ENCODE measurements around the gene FLT3LG.

The FLT3LG gene

DNA sequence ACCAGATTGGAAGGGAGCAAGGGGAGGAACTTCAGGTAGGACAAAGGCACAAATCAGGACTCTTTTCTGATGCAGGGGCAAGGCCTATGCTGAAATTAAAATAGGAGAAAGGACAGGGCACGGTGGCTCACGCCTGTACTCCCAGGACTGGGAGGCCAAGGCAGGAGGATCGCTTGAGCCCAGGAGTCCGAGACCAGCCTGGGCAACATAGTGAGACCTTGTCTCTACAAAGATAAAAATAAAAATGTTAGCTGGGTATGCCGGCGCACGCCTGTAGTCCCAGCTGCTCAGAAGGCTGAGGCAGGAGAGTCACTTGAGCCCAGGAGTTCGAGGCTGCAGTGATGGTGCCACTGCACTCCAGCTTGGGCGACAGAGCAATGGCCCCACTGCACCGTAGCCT lies 38.3 kb upstream of the FLT3LG start:
- TF ChIP-seq, protein P1, sequence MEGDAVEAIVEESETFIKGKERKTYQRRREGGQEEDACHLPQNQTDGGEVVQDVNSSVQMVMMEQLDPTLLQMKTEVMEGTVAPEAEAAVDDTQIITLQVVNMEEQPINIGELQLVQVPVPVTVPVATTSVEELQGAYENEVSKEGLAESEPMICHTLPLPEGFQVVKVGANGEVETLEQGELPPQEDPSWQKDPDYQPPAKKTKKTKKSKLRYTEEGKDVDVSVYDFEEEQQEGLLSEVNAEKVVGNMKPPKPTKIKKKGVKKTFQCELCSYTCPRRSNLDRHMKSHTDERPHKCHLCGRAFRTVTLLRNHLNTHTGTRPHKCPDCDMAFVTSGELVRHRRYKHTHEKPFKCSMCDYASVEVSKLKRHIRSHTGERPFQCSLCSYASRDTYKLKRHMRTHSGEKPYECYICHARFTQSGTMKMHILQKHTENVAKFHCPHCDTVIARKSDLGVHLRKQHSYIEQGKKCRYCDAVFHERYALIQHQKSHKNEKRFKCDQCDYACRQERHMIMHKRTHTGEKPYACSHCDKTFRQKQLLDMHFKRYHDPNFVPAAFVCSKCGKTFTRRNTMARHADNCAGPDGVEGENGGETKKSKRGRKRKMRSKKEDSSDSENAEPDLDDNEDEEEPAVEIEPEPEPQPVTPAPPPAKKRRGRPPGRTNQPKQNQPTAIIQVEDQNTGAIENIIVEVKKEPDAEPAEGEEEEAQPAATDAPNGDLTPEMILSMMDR (IDR thresholded peaks at IDR 0.05; ENCODE audit: low read length, missing control alignments), result no peak
- no peak for DNase-seq (ENCODE audit: low read depth)

DNA sequence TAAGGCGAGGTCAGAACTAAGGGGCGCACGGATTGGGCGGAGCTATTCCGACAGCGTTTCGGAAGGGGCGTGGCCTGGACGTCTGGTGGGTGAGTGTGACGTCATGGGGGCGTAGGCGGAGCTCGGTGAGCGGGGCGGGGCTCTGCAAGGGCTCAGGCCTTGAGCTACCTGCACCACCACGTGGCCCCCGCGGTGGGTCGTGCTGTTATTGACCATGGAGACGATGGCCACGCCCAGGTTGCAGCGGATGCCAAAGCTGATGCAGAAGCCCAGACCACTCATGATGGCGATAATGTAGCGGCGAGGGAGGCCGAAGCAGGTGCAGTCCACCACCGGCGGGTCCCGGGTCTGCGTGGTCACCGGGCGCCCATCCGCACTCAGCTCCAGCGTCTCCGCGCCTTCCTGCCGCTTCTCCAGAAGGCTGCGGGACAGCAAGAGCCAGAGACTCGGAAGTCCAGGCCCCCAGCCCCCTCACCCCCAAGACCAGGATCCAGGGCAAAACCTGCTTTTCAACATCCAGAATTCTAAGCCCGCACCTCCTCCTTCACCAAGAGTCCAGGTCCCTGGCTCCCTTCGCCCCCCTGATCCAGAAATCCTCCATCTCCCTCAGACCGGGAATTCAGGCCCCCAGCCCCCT lies 37.5 kb upstream of the FLT3LG start:
- DNase-seq (ENCODE audit: low read depth), result no peak
- H3K4me3 ChIP-seq (replicated peaks; ENCODE audit: low read depth, low read length), result no peak overlapping the region
- TF ChIP-seq, protein P1 (IDR thresholded peaks at IDR 0.05; ENCODE audit: low read length, missing control alignments), result no peak

More for the DNA sequence above, 38.3 kb upstream of the FLT3LG start:
- no peak overlapping the region for H3K4me3 ChIP-seq (replicated peaks; ENCODE audit: low read depth, low read length)

DNA sequence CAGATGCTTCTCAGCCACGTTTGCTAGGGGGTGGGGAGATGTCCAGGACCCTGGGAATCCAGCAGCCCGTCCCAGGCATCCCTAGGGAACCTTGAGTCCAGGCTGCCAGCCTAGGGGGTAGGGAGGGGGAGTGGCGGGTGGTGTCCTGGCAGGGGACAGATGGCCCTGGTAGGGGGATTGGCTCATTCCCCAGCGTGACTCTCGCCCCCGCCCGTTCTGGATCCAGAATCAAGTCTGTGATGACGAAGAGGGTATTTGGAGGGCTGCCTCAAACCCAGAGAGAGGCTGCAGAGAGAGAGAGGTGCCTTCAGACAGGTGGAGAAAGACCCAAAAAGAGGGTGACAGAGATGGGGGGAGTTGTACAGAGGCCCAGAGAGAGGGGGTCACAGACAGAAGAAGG lies 36.8 kb upstream of the FLT3LG start:
- H3K4me3 ChIP-seq (replicated peaks; ENCODE audit: low read depth, low read length), result no peak overlapping the region
- no peak for DNase-seq (ENCODE audit: low read depth)
- TF ChIP-seq, protein P1 (IDR thresholded peaks at IDR 0.05; ENCODE audit: low read length, missing control alignments), result no peak

DNA sequence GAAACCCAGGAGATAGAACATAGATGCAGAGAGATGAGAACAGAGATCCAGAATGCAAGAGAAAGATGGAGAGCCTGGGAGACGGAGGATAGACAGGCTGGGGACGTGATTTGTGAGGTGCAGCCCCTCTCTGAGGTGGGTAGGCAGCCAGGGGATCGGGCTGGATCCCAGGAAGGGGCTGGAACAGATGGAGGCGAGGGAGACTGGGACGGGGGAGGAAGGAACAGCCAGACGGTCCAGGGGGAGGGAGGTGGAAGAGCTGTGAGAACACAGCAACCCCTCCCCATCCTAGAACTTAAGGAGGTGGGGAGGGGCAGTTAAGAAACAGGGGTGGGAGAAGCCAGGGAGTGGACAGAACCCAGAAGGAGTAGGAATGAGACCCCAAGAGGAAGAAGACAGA lies 35.8 kb upstream of the FLT3LG start:
- DNase-seq (ENCODE audit: low read depth), result no peak
- TF ChIP-seq, protein P1 (IDR thresholded peaks at IDR 0.05; ENCODE audit: low read length, missing control alignments), result no peak
- H3K4me3 ChIP-seq (replicated peaks; ENCODE audit: low read depth, low read length), result no peak overlapping the region

DNA sequence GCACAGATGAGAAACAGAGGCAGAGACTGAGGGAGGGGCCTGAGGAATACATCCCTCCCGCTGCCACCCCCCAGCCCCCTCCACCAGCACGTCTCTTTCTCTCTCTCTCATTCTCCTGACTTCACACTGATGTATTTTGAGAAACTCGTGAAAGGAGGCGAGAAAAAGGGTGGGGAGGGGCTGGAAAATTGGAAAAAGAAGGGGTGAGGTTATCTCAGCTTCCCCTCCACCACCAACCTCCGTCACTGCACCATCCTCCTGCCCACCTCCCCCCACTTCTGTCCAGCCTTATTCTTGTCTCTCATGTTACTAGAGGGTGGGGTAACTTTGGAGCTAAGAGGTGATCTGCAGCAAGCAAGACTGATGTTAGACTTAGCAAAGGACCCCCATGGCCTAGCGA lies 34.2 kb upstream of the FLT3LG start:
- TF ChIP-seq, protein P1 (IDR thresholded peaks at IDR 0.05; ENCODE audit: low read length, missing control alignments), result no peak
- H3K4me3 ChIP-seq (replicated peaks; ENCODE audit: low read depth, low read length), result no peak overlapping the region
- no peak for DNase-seq (ENCODE audit: low read depth)

DNA sequence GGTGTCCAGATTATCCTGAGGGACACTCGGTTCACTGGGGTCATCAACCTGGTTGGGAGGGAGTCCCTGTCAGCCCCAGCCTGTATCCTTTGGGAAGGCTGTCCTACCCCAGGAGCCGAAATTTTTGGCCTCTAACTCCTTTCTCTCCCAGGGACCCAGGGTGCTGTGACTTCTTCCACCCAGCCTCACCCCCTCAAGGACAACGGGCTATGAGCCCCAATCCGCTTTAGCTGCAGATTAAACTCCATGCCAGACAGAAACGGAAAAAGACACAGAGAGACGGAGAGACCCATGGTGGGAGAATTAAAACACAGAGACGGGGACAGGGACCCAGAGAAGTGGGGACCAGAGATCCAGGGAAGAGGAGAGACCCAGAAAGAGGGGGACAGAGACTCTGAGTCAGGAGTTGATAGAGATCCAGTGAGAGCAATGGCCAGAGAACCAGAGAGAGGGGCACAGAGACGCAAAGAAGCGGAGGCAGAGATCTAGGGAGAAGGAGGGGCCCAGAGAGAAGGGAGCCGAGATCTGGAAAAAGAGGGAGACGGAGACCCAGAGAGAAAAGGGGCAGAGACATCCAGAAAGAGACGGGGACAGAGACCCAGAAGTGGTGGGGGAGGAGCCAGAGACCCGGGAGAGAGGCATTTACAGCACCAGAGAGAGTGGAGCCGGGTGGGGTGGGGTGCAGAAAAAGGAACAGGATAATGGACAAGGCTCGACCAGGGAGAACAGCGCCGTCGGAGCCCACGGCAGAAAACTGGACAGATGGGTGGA lies 33.4 kb upstream of the FLT3LG start:
- TF ChIP-seq, protein P1 (IDR thresholded peaks at IDR 0.05; ENCODE audit: low read length, missing control alignments), result no peak
- no peak overlapping the region for H3K4me3 ChIP-seq (replicated peaks; ENCODE audit: low read depth, low read length)

More for the DNA sequence above, 33.4 kb upstream of the FLT3LG start:
- no peak for DNase-seq (ENCODE audit: low read depth)

All from fibroblast of pulmonary artery (primary cell).